MM.1S (cell line): Measurements from ENCODE around the gene CHST15.

Experiments used
- CTCF ChIP-seq: fragments of 300-600 bp; sonication (generic); IDR thresholded peaks from 2 replicates; pipeline ENCODE4 v1.5.1; 2016; ENCODE audit warnings: antibody characterized with exemption, low read length, mixed read lengths
- EZH2 ChIP-seq: fragments of 300-600 bp; sonication (generic); optimal IDR thresholded peaks from 2 replicates; pipeline ENCODE3; 2017; ENCODE audit warnings: low read depth, mild to moderate bottlenecking, antibody characterized with exemption, low read length, mixed read lengths
- EZH2phosphoT487 ChIP-seq: fragments of 300-600 bp; sonication (generic); IDR thresholded peaks from 2 replicates; pipeline ENCODE4 v1.6.1; 2018; ENCODE audit warnings: antibody characterized with exemption, low read length

DNA sequence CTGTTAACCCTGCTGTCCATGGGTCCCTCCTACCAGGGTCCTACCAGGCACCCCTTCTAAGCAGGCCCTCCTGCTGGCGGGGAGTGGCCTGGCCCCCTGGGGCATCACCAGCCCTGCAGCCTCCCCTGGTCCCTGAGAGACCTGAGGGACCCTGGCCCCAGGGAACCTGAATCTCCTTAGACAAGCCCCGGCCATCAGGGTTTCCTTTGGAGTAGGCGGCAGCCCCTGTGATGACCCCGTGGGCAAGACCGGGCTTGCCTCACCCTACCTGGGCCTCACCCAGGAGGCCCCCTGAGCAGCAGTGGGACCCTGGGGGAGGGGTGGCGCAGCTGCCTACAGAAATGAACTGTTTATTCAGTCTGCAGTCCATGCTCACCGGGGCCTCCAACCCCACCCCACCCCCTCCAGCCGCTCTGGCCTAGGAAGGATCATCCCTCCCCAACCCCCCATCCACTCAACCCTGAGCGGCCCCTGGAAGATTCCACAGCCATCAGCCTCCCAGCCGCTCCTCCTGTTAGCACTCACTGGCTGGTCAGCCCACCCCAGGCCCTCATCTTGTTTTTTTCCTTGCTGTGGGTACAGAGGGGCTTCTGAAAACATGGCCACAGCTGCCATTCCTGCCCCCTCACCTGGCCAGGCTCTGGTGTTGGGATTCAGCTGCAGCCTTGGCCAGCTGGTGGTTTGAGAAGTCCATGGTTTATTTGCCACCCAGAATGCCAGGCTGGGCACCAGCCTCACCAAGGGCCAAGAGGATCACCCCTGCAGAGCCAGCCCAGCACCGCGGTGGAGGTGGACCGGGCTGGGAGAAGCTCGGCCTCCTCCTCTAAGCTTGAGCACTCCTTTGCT, 34.8 kb upstream of the CHST15 start:
- TF ChIP-seq CTCF (no peak), EZH2 (no peak), EZH2phosphoT487 (no peak)
